ENCODE results near the gene ZNF48.

DNA sequence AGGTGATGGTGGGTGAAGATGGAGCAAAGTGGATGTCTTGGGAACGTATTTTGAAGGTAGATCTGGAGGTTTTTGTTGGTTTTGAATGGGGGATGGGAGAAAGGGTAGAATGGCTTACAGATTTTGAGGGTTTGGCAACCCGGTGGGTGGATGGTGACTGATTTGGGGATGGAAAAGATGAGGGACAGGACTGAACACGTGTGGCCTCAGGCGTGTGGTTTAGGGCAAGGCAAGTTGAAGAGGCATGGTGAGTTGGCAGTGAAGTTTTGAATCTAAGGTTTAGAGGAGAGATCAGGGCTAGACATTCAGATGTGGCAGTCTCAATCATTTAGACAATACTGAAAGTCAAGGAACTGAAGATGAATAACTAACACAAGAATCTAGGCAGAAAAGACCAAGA is 39.6 kb downstream of the ZNF48 start:
- TF ChIP-seq POLR2A (IDR thresholded peaks at IDR 0.05) (no peak), CTCF (IDR thresholded peaks at IDR 0.05) (no peak)

Measured in heart left ventricle (tissue), 13 donors.